Stimulated activated CD4-positive, alpha-beta T cell treated with anti-CD3 and anti-CD28 coated beads, Interleukin-1b, Interleukin-23, amount 100 ng/mL, for 48 hours (primary cell): ENCODE data around the gene CDC34.
A peak's percentile ranks its signal among the peaks of the same experiment; 100 is the strongest.

ENCODE experiments used
- DNase-seq: peaks from one replicate; pipeline ENCODE4 v3.0.0-alpha.2; 2020

Gene CDC34

GRCh38 chr19:543910-544608 is 12.5 kb downstream of the CDC34 start, which contains the start of gene GZMM:
GZMM (plus strand) TSS chr19:544053; CDS start chr19:544072, 19 bp downstream.
- DNase-seq: peak; percentile 73

- DNase-seq: no peak
Observed at GRCh38 chr19:547117-547516, 15.6 kb downstream of the CDC34 start.

- no peak for DNase-seq
Observed at GRCh38 chr19:547836-548720, 16.5 kb downstream of the CDC34 start.

- DNase-seq: no peak
Observed at GRCh38 chr19:548886-549830, 17.6 kb downstream of the CDC34 start.

GRCh38 chr19:554817-555216 is 23.3 kb downstream of the CDC34 start:
- no peak for DNase-seq

- DNase-seq: no peak
Observed at GRCh38 chr19:555474-555808, 23.9 kb downstream of the CDC34 start.

- DNase-seq: no peak
Observed at GRCh38 chr19:556611-557382, 25.2 kb downstream of the CDC34 start.

GRCh38 chr19:558770-559439 is 27.3 kb downstream of the CDC34 start:
- DNase-seq: no peak

- no peak for DNase-seq
Observed at GRCh38 chr19:560121-560520, 28.6 kb downstream of the CDC34 start.

- no peak for DNase-seq
Observed at GRCh38 chr19:566403-566802, 34.8 kb downstream of the CDC34 start.

- no peak for DNase-seq
Observed at GRCh38 chr19:566844-567243, 35.3 kb downstream of the CDC34 start.

GRCh38 chr19:567296-567900 is 35.8 kb downstream of the CDC34 start:
- no peak for DNase-seq

- DNase-seq: no peak
Observed at GRCh38 chr19:570251-570686, 38.7 kb downstream of the CDC34 start.

GRCh38 chr19:570937-571565 is 39.5 kb downstream of the CDC34 start:
- DNase-seq: peak; percentile 55

- DNase-seq: no peak
Observed at GRCh38 chr19:571566-571974, 40.0 kb downstream of the CDC34 start.

- DNase-seq: peak; percentile 98
Observed at GRCh38 chr19:572140-572742, 40.7 kb downstream of the CDC34 start, which contains the start of gene BSG. BSG (plus strand) TSS chr19:572596; CDS start chr19:572635, 39 bp downstream.

- DNase-seq: no peak
Observed at GRCh38 chr19:572743-573518, 41.4 kb downstream of the CDC34 start.

GRCh38 chr19:573519-573825 is 41.9 kb downstream of the CDC34 start:
- no peak for DNase-seq
